Muscle layer of colon (tissue), 2 donors: Measurements from ENCODE around the gene RAPGEF4.

Experiments
- H3K27ac ChIP-seq: one replicate; pipeline ENCODE4 v1.7.0; 2013; ENCODE audit warnings: low read depth, mild to moderate bottlenecking, low read length, moderate library complexity
- H3K27me3 ChIP-seq, 2 donors: one replicate each; pipeline ENCODE4 v1.7.0; 2013; ENCODE audit warnings: low read length in 2 of 2, mild to moderate bottlenecking in 2 of 2; ENCODE audit not compliant: insufficient read depth in 2 of 2, control insufficient read depth in 1 of 2
- H3K36me3 ChIP-seq: one replicate; pipeline ENCODE4 v1.7.0; 2013; ENCODE audit warnings: mild to moderate bottlenecking, low read length; ENCODE audit not compliant: insufficient read depth
- H3K4me1 ChIP-seq: one replicate; pipeline ENCODE4 v1.7.0; 2013; ENCODE audit warnings: mild to moderate bottlenecking, low read length; ENCODE audit not compliant: insufficient read depth
- H3K4me3 ChIP-seq, 2 donors: one replicate each; pipeline ENCODE4 v1.7.0; 2013; ENCODE audit warnings: low read length in 2 of 2, low read depth in 1 of 2, mild to moderate bottlenecking in 1 of 2, moderate library complexity in 1 of 2
- H3K9ac ChIP-seq: one replicate; pipeline ENCODE4 v1.7.0; 2013; ENCODE audit warnings: low read length
- H3K9me3 ChIP-seq: one replicate; pipeline ENCODE4 v1.7.0; 2013; ENCODE audit warnings: mild to moderate bottlenecking, low read length
- donor health status: abdominal sarcoma.
- donor health status: Adenocarcinoma of cecum.

RAPGEF4 gene

DNA sequence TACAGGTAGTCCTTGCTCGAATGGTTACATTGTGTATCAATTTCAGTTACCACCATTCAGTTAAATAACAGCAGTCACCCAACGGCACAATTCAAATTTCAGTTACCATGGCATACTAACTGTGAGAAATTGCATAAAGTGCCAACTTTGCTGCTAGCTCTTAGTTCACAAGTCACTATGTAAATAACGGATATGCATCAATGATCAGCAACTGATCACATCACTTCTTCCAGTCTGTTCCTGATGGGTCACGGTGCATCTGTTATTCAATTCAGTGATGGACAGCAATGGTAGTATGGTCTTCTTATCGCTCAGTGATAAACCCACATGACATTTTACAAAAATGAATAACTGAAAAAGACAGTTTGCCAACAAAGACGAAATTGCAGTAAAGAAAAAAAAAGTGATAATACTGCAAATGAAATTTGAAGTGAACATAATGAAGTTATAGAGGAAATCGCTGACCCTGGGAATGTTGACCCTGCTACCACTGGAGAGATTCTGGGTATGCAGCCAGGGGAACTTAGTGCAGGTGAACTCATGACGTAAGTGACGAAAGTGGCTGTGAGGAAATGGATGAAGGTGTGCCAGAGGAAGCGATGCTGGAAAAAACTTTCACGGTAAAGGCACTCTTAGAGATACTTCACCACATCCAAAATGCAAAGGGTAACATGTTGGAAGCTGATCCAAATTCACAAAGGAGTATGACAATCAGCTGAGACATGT lies 25.9 kb upstream of the RAPGEF4 start:
- H3K36me3 ChIP-seq: no peaks in the 10 kb centered on the region
- H3K4me3 ChIP-seq: no peak overlapping the region
- H3K4me1 ChIP-seq: no peaks in the 10 kb centered on the region
- no peak overlapping the region for H3K27ac ChIP-seq
- no peaks in the 10 kb centered on the region for H3K9me3 ChIP-seq
- H3K9ac ChIP-seq: no peak overlapping the region
- no peaks in the 10 kb centered on the region for H3K27me3 ChIP-seq

DNA sequence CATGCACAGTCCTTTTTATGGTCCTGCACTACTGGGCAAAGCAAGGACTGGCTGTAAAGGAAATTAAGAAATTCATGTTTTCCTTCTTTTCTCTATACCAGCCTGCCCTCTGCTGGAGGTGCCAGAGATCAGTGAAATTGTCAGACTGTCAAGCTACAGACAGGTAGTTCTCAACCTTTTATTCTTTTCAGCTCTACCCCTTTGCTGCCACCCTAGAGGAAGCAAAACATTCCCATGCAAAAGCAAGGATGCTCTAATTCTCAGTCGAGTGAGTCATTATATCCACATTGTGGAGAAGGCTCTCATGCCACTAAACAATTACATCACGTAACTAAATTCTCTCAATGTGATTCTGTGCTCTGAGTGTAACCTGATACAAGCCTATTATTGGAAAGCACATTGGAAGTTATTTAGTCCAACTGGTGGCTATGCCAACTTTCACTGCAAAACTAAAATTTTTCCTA lies 25.0 kb upstream of the RAPGEF4 start:
- H3K9me3 ChIP-seq: no peaks in the 10 kb centered on the region
- H3K27ac ChIP-seq: no peak overlapping the region
- H3K4me3 ChIP-seq: no peak overlapping the region
- no peaks in the 10 kb centered on the region for H3K27me3 ChIP-seq
- no peaks in the 10 kb centered on the region for H3K4me1 ChIP-seq
- no peak overlapping the region for H3K9ac ChIP-seq
- H3K36me3 ChIP-seq: no peaks in the 10 kb centered on the region

DNA sequence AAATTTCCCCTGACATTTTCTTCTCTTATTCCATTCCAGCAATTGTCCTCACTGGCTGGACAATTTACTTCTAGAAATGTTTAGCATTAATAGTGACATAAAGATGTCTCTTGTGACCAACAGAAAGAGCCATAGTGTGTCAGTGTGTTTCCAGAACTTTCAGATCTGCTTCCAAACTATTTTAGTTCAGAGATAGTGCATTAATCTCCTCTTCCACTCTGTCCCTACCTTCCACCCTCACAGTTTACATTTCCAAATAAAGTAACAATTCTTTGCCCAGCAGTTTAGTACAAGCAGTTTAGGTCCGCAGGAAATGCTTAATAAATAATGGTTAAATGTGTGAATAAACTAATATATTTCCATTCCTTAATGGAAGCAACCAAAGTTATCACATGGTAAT lies 24.5 kb upstream of the RAPGEF4 start:
- H3K27ac ChIP-seq: no peak overlapping the region
- no peak overlapping the region for H3K9ac ChIP-seq
- H3K27me3 ChIP-seq: no peaks in the 10 kb centered on the region
- H3K4me3 ChIP-seq: no peak overlapping the region
- H3K4me1 ChIP-seq: no peaks in the 10 kb centered on the region
- no peaks in the 10 kb centered on the region for H3K36me3 ChIP-seq
- no peaks in the 10 kb centered on the region for H3K9me3 ChIP-seq

DNA sequence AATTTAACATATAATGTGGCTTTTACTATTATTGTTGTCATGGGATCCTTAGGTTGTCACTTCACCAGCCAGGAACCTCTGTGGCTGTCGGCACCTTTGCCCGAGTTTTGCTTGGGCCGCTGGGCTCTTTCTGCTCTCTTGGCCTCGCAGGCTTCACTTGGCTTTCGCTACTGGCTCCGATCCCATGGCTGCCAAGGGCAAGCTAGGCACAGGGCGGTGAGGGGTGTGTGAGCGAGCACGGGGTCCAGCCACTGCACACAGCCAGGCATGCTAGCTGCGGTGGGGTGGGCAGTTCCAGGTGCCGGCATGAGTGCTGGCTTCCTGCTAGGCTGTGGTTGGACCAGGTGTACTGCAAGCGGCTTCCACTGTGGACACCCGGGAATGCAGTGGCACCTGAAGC lies 23.4 kb upstream of the RAPGEF4 start:
- H3K27me3 ChIP-seq: no peaks in the 10 kb centered on the region
- H3K9ac ChIP-seq: no peak overlapping the region
- no peaks in the 10 kb centered on the region for H3K4me1 ChIP-seq
- no peaks in the 10 kb centered on the region for H3K36me3 ChIP-seq
- no peaks in the 10 kb centered on the region for H3K9me3 ChIP-seq
- H3K4me3 ChIP-seq: no peak overlapping the region
- no peak overlapping the region for H3K27ac ChIP-seq

DNA sequence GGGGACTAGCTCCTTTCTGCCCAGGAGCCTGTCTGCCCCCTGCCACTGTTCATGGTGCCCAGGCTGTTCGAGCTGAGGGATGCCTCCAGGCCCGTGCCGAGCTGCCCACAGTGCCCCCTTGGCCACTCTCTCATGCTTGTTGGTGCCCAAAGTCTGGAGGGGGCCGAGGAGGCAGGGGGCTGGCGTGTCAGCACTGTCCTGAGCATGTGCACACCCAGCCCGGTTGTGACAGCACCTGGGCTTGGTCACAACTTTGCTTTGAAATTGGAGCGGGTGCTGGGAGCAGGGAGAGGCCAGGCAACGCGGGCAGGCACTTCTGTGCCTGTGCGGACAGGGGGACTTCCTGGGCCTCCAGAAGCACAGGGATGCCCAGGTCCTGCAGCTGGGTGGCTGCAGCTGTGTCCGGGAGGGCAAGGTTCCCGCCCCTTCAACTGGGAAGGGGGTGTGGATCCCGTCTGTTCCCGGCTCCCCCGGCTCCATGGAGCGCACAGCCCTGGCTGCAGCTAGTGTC lies 22.2 kb upstream of the RAPGEF4 start:
- Histone ChIP-seq H3K27ac (no peak overlapping the region), H3K36me3 (no peaks in the 10 kb centered on the region)

DNA sequence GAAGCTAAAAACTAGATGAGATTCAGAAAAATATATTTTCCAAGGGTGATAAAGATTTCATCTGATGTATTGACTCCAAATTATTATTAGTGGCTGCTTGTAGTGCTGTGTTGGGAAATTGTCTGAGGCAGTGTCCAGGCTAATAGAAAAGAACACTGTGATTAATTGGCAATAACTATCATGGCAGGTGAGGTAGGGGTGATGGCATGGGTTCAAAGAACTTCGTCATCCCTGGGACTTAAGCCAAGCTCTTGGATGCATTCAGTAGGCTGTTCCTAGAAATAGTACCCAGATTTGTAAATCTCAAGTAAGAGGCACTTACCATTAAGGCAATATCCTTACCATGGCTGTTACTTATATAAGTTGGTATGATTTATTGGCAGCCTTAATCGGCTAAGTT lies 13.2 kb upstream of the RAPGEF4 start:
- H3K4me1 ChIP-seq: no peaks in the 10 kb centered on the region
- H3K27me3 ChIP-seq: no peaks in the 10 kb centered on the region
- no peaks in the 10 kb centered on the region for H3K36me3 ChIP-seq
- no peak overlapping the region for H3K4me3 ChIP-seq
- no peaks in the 10 kb centered on the region for H3K9me3 ChIP-seq
- H3K27ac ChIP-seq: no peak overlapping the region
- no peak overlapping the region for H3K9ac ChIP-seq

More for the DNA sequence above, 22.2 kb upstream of the RAPGEF4 start:
- Histone ChIP-seq H3K4me1 (no peaks in the 10 kb centered on the region), H3K27me3 (no peaks in the 10 kb centered on the region), H3K9ac (no peak overlapping the region), H3K9me3 (no peaks in the 10 kb centered on the region), H3K4me3 (no peak overlapping the region)

DNA sequence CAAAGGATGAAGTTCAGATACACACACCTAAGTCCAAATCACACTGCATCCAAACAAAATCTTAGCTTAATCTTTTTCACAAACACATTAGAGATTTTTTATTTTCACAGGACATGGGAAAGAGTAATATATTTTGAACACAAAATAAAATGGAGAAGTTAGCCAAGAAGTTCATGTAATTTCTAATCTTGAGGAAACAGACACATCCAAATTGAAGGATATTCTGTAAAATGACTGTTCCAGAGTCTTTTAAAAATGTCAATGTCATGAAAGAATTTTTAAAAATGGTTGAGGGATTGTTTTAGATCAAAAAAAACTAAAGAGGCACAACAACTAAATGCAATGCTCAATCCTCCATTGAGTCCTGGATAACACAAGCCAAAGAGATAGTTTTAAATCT lies 12.4 kb upstream of the RAPGEF4 start:
- Histone ChIP-seq H3K9ac (no peak overlapping the region), H3K27me3 (no peaks in the 10 kb centered on the region), H3K4me3 (no peak overlapping the region), H3K27ac (no peak overlapping the region), H3K9me3 (no peaks in the 10 kb centered on the region), H3K4me1 (no peaks in the 10 kb centered on the region), H3K36me3 (no peaks in the 10 kb centered on the region)

DNA sequence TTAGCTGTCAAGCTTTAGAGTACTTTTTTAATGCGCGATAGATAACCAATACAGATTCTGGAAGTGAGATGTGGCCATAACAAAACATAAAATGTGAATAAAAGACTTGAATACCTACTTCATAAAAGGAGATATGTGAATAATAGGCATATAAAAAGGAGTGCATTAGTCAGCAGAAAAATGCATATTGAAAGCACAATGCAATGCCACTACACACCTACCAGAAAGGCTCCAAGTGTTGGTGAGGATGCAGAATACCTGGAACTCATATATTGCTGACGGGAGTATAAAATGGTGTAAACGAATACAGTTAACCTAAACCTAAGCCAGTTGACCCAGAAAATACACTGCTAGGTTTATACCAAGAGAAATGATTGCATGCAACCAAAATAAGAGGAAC lies 10.9 kb upstream of the RAPGEF4 start:
- no peaks in the 10 kb centered on the region for H3K27me3 ChIP-seq
- H3K4me3 ChIP-seq: no peak overlapping the region
- no peak overlapping the region for H3K27ac ChIP-seq
- no peaks in the 10 kb centered on the region for H3K9me3 ChIP-seq
- H3K4me1 ChIP-seq: no peaks in the 10 kb centered on the region
- no peaks in the 10 kb centered on the region for H3K36me3 ChIP-seq
- no peak overlapping the region for H3K9ac ChIP-seq

DNA sequence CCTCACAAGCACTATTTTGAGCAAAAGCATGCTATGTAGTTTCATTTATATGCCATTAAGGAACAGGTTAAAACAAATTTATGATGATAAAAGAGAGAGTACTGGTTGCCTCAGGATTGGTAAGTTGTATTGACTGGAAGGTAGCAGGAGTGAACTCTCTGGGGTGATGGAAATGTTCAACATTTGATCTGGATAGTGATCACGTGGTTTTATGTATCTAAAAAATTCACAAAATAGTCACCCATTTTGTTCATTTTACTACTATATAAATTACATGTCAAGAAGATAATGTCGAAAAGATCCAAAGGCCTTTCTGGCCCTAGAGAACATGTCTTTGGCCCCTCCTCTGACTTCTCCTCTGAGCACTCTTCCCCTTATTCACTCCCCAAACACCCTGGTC lies 10.4 kb upstream of the RAPGEF4 start:
- Histone ChIP-seq H3K4me3 (no peak overlapping the region), H3K9ac (no peak overlapping the region), H3K27ac (no peak overlapping the region), H3K9me3 (no peaks in the 10 kb centered on the region), H3K27me3 (no peaks in the 10 kb centered on the region), H3K36me3 (no peaks in the 10 kb centered on the region), H3K4me1 (no peaks in the 10 kb centered on the region)

DNA sequence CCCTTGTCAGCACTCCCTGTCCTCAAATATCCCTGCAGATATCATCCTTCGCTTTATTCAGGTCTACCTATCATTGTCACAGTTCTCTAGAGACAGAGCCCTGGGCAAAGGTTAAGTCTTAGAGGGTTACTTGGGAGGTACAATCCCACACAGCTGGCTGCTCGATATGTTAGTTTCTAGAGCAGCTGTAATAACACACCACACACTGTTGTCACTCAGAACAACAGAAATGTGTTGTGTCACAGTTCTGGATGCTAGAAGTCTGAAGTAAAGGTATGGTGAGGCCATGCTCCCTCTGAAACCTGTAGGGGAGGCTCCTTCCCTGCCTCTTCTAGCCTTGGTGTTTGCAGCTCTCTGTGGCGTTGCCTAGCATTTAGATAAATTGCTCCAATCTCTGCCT lies 9.9 kb upstream of the RAPGEF4 start:
- H3K4me1 ChIP-seq: no peaks in the 10 kb centered on the region
- H3K4me3 ChIP-seq: no peak overlapping the region
- no peaks in the 10 kb centered on the region for H3K9me3 ChIP-seq
- no peak overlapping the region for H3K27ac ChIP-seq
- H3K9ac ChIP-seq: no peak overlapping the region
- H3K27me3 ChIP-seq: no peaks in the 10 kb centered on the region
- no peaks in the 10 kb centered on the region for H3K36me3 ChIP-seq

DNA sequence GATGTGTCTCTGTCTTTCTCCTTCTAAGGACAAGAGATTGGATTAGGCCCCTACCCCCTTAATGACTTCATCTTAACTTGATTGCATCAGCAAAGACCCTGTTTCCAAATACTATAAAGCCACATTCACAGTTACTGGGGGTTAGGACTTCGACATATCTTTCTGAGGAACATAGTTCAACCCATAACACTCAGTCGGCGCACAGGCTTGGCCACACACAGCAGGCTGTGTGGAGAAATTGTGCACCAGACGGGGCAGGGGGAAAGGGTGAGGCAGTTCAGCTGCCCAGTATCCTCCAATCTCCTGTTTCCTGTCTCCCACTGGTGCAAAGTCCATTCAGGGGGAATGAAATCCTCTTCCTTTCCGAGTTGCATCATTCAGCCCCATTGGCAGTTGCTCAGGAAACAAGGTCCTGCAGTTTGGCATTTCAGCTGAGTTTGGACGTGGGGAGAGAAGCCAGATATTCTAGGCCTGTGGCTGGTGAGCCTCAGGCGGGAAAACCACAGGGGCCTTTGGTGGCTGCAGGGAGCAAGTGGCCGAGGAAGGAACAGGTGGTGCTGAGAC lies 9.4 kb upstream of the RAPGEF4 start:
- Histone ChIP-seq H3K9ac (no peak overlapping the region), H3K27ac (no peak overlapping the region), H3K9me3 (no peaks in the 10 kb centered on the region)

DNA sequence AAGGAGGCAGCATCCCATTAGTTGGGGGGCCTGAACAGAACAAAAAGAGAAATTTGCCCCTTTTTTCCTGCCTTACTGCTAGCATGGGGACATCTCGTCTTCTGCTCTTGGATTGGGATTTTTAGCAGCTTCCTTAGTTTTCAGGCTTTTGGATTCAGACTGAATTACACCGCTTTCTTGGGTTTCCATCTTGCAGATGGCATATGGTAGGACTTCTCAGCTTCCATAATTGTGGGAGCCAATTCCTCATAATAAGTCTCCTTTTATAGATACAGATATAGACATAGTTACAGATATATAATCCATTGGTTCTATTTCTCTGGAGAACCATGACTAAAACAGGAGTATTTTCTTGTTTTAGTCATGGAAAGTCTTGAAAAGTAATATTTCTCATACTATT lies 5.2 kb upstream of the RAPGEF4 start:
- no peaks in the 10 kb centered on the region for H3K36me3 ChIP-seq
- H3K4me3 ChIP-seq: no peak overlapping the region
- H3K9ac ChIP-seq: no peak overlapping the region
- no peak overlapping the region for H3K27ac ChIP-seq
- H3K27me3 ChIP-seq: peaks cover 0 to 6% of the 10 kb centered on the region in 2 donors
- no peaks in the 10 kb centered on the region for H3K4me1 ChIP-seq
- no peaks in the 10 kb centered on the region for H3K9me3 ChIP-seq

More for the DNA sequence above, 9.4 kb upstream of the RAPGEF4 start:
- no peak overlapping the region for H3K4me3 ChIP-seq
- no peaks in the 10 kb centered on the region for H3K36me3 ChIP-seq
- no peaks in the 10 kb centered on the region for H3K27me3 ChIP-seq
- H3K4me1 ChIP-seq: no peaks in the 10 kb centered on the region
